HepG2 (cell line): Measurements from ENCODE around the gene RAD23A. TPM values are rescaled to one million over a fixed set of nuclear protein-coding genes. Genes with fewer than 3 reads are reported as not detected.

Experiments used
- ATAC-seq: fragments of 200-7000 bp; cut with Tn5 transposase; 3 replicates; pipeline ENCODE4 v1.9.1; 2020; ENCODE audit warnings: mild to moderate bottlenecking, moderate library complexity
- BruUV-seq: library from RNA; stranded (reverse); fragments of 400-500 nt; replicated peaks from 2 replicates; lab custom pipeline; 2021; lab: Mats Ljungman, UMichigan
- CTCF ChIA-PET: fragments of 300-600 bp; formaldehyde crosslinking; extraction: SDS; loops from one replicate; lab custom pipeline; 2021; ENCODE audit warnings: low total read pairs, inconsistent platforms, low intra/inter-chr PET ratio; lab: Yijun Ruan, JAX
- POLR2A ChIA-PET: fragments of 350-600 bp; sonication (Branson Sonifier 250); formaldehyde crosslinking; loops from one replicate; lab custom pipeline; 2020; ENCODE audit warnings: antibody characterized with exemption, inconsistent platforms; lab: Yijun Ruan, JAX
- DNase-seq: peaks from one replicate; pipeline ENCODE4 v3.0.0-alpha.2; 2015; ENCODE audit warnings: low spot score
- FAIRE-seq: peaks from 3 replicates; lab custom pipeline; 2011; peaks lifted over from hg19 to GRCh38; lab: Jason Lieb, UNC
- H2AFZ ChIP-seq: one replicate; pipeline ENCODE4 v1.6.1; 2011; ENCODE audit warnings: low read length, inconsistent platforms
- H3K27ac ChIP-seq: fragments of 300-600 bp; 3 replicates; pipeline ENCODE4 v1.8.0; 2011; ENCODE audit warnings: mixed run types, mild to moderate bottlenecking, mixed read lengths, low read length, inconsistent platforms; ENCODE audit not compliant: insufficient read depth; ENCODE audit errors: extremely low read length
- H3K27me3 ChIP-seq, 2 experiments: fragments of 200-600 bp in 1 of 2; 2 replicates in 1 of 2; 3 replicates in 1 of 2; pipeline versions ENCODE4 v1.6.0 to v1.8.0; 2011; ENCODE audit warnings: low read length in 2 of 2, mild to moderate bottlenecking in 2 of 2, moderate library complexity in 2 of 2, inconsistent platforms in 1 of 2; ENCODE audit not compliant: insufficient read depth in 2 of 2, control insufficient read depth in 1 of 2
- H3K36me3 ChIP-seq, 2 experiments: fragments of 200-600 bp in 1 of 2; replicated peaks in 1 of 2; 2 replicates in 1 of 2; 3 replicates in 1 of 2; pipeline versions ENCODE4 v1.5.1 to v1.8.0; 2011; ENCODE audit warnings: low read length in 2 of 2, inconsistent platforms in 1 of 2; ENCODE audit not compliant: insufficient read depth in 2 of 2, control insufficient read depth in 1 of 2
- H3K4me1 ChIP-seq: 2 replicates; pipeline ENCODE4 v1.5.1; 2012; ENCODE audit warnings: low read length, inconsistent platforms; ENCODE audit not compliant: insufficient read depth
- H3K4me2 ChIP-seq: 2 replicates; pipeline ENCODE4 v1.6.0; 2011; ENCODE audit warnings: low read depth, low read length, inconsistent platforms
- H3K4me3 ChIP-seq, 3 experiments: fragments of 200-600 bp in 1 of 3; sonication (generic), shearing (Covaris generic) in 1 of 3; replicated peaks in 1 of 3; 2 replicates each; pipeline ENCODE4 v1.5.1; 2011 to 2016; ENCODE audit warnings: low read length in 3 of 3, inconsistent platforms in 2 of 3, low read depth in 2 of 3, mild to moderate bottlenecking in 2 of 3, control low read depth in 1 of 3, mixed read lengths in 1 of 3; ENCODE audit not compliant: insufficient read depth in 1 of 3
- H3K79me2 ChIP-seq: one replicate; pipeline ENCODE4 v1.6.1; 2011; ENCODE audit warnings: low read length, inconsistent platforms; ENCODE audit not compliant: insufficient read depth
- H3K9ac ChIP-seq: 2 replicates; pipeline ENCODE4 v1.6.0; 2011; ENCODE audit warnings: mild to moderate bottlenecking, low read depth, low read length, inconsistent platforms; ENCODE audit not compliant: insufficient read depth
- H3K9me3 ChIP-seq: 2 replicates; pipeline ENCODE4 v1.5.1; 2012; ENCODE audit warnings: mild to moderate bottlenecking, low read length
- H4K20me1 ChIP-seq: 2 replicates; pipeline ENCODE4 v1.6.0; 2011; ENCODE audit warnings: inconsistent platforms, mild to moderate bottlenecking, low read length, moderate library complexity; ENCODE audit not compliant: insufficient read depth
- BRD4 ChIP-seq: sonication (generic); formaldehyde crosslinking; IDR thresholded peaks from 2 replicates; pipeline ENCODE4 v1.4.0; 2020; ENCODE audit warnings: missing genetic modification reagents
- CENPBD1 ChIP-seq: sonication (generic); formaldehyde crosslinking; IDR thresholded peaks from 2 replicates; pipeline ENCODE4 v1.8.0; 2022; ENCODE audit warnings: missing genetic modification reagents, low read depth, mild to moderate bottlenecking, borderline replicate concordance
- HIC2 ChIP-seq: sonication (generic); formaldehyde crosslinking; IDR thresholded peaks from 2 replicates; pipeline ENCODE4 v1.9.0; 2022; ENCODE audit warnings: low read depth, missing genetic modification reagents
- MIER3 ChIP-seq: IDR thresholded peaks from 2 replicates; pipeline ENCODE4 v1.6.1; 2016; ENCODE audit warnings: missing compliant biosample characterization, borderline replicate concordance
- MLX ChIP-seq: IDR thresholded peaks from 2 replicates; pipeline ENCODE4 v1.6.1; 2016
- PAX8 ChIP-seq: sonication (generic); formaldehyde crosslinking; IDR thresholded peaks from 2 replicates; pipeline ENCODE4 v1.8.0; 2022; ENCODE audit warnings: mild to moderate bottlenecking, missing genetic modification reagents, borderline replicate concordance
- SKIL ChIP-seq: sonication (generic); formaldehyde crosslinking; IDR thresholded peaks from 2 replicates; pipeline ENCODE4 v1.8.0; 2022; ENCODE audit warnings: missing genetic modification reagents, mild to moderate bottlenecking, moderate library complexity, borderline replicate concordance
- TOPORS ChIP-seq: sonication (generic); formaldehyde crosslinking; IDR thresholded peaks from 2 replicates; pipeline ENCODE4 v1.8.0; 2023; ENCODE audit warnings: mild to moderate bottlenecking, missing genetic modification reagents
- ZBTB8A ChIP-seq: sonication (generic); formaldehyde crosslinking; IDR thresholded peaks from 2 replicates; pipeline ENCODE4 v1.4.0; 2020; ENCODE audit warnings: mild to moderate bottlenecking, low read depth, missing genetic modification reagents, borderline replicate concordance
- ZNF205 ChIP-seq: IDR thresholded peaks from 2 replicates; pipeline ENCODE4 v1.6.1; 2018; ENCODE audit warnings: missing biosample characterization, missing genetic modification reagents
- ZNF367 ChIP-seq: sonication (generic); formaldehyde crosslinking; IDR thresholded peaks from 2 replicates; pipeline ENCODE4 v1.4.0; 2020; ENCODE audit warnings: missing genetic modification reagents, borderline replicate concordance
- ZNF639 ChIP-seq: conservative IDR thresholded peaks from 2 replicates; pipeline ENCODE4 v1.6.1; 2018; ENCODE audit warnings: missing genetic modification reagents
- ZNF670 ChIP-seq: sonication (generic); formaldehyde crosslinking; IDR thresholded peaks from 2 replicates; pipeline ENCODE4 v1.8.0; 2022; ENCODE audit warnings: mild to moderate bottlenecking, missing genetic modification reagents, borderline replicate concordance
- ZUFSP ChIP-seq: sonication (generic); formaldehyde crosslinking; IDR thresholded peaks from 2 replicates; pipeline ENCODE4 v1.9.0; 2021; ENCODE audit warnings: missing genetic modification reagents, mild to moderate bottlenecking, borderline replicate concordance
- WGBS: methylation state at CpG from one replicate; pipeline ENCODE4 v1.1.6; 2017; ENCODE audit warnings: low lambda C conversion rate; 5-methylcytosine and 5-hydroxymethylcytosine counted together
- in situ Hi-C: cut with HindIII; loops from 2 replicates; pipeline ENCODE4 v1.10.0; 2017; ENCODE audit warnings: low pct_unique_long_range_greater_than_20kb; ENCODE audit not compliant: extremely low pct_ligation_motif_present
- intact Hi-C: fragments of 100-400 bp; cut with micrococcal nuclease; formaldehyde crosslinking; loops from one replicate; pipeline ENCODE4 v1.10.0; 2022; ENCODE audit not compliant: unreplicated experiment
- polyA plus RNA-seq, 8 experiments: library from polyadenylated mRNA; depleted of rRNA in 3 of 8; stranded (reverse) in 7 of 8; unstranded in 1 of 8; fragments of >200 nt; fragmentation: Illumina TruSeq in 4 of 8; extraction: Trizol in 4 of 8; gene quantifications; 2 replicates each; pipeline versions ENCODE4 v1.2.1 to v1.2.3, GENCODE V29; 2011 to 2016; ENCODE audit warnings: low read depth in 4 of 8, missing spikeins in 1 of 8, mixed read lengths in 1 of 8; ENCODE audit not compliant: insufficient read depth in 1 of 8
- total RNA-seq, 5 experiments: library from RNA; depleted of rRNA; stranded (reverse); fragments of >200 nt; fragmentation: Illumina TruSeq; extraction: Trizol; gene quantifications; 2 replicates each; pipeline ENCODE4 v1.2.3, GENCODE V29; 2016; ENCODE audit warnings: low read depth in 1 of 5

Gene RAD23A
- total and polyA plus RNA-seq, 2 of the 13 experiments (the other 11 are each of a cell fraction or from before 2014, with no cell fraction given): 42.5 to 54.2 TPM

GRCh38 chr19:12987781-12988180 lies 42.1 kb downstream of the RAD23A start (continued):
- 0 out of 2 replicates have a peak, but pooled peaks have one; percentile 43 for TF ChIP-seq HIC2 (CRISPR knock-in tag)
- no peak for TF ChIP-seq ZBTB8A (CRISPR knock-in tag)
- no peak for TF ChIP-seq MLX (CRISPR knock-in tag)
- no peak for TF ChIP-seq CENPBD1 (CRISPR knock-in tag)
- TF ChIP-seq ZUFSP (CRISPR knock-in tag): no peak
- TF ChIP-seq ZNF670 (CRISPR knock-in tag): no peak
- TF ChIP-seq TOPORS: no peak
- no peak for TF ChIP-seq BRD4 (CRISPR knock-in tag)
- TF ChIP-seq, all 625 proteins: peak for 3

GRCh38 chr19:12990431-12990830 lies 44.8 kb downstream of the RAD23A start:
- H3K4me3 ChIP-seq: no peak overlapping the region
- H3K27me3 ChIP-seq: no peaks in the 10 kb centered on the region
- H3K4me1 ChIP-seq: peaks cover 44% of the 10 kb centered on the region
- WGBS: 61% methylated on average over 22 of the region's 22 CpGs
- intact Hi-C loops (no loop called here), in situ Hi-C loops (no loop called here)
- no peaks in the 10 kb centered on the region for H3K36me3 ChIP-seq
- no peak overlapping the region for H3K4me2 ChIP-seq
- no TSS peak for BruUV-seq
- ATAC-seq: no peak
- no peaks in the 10 kb centered on the region for H3K9me3 ChIP-seq
- H3K9ac ChIP-seq: no peak overlapping the region
- DNase-seq: no peak
- no peaks in the 10 kb centered on the region for H3K79me2 ChIP-seq
- H3K27ac ChIP-seq: no peak overlapping the region
- H2AFZ ChIP-seq: no peak overlapping the region
- ChIA-PET POLR2A (no interaction called here), CTCF (no interaction called here)
- FAIRE-seq: no peak
- H4K20me1 ChIP-seq: no peaks in the 10 kb centered on the region
- no peak for TF ChIP-seq SKIL (CRISPR knock-in tag)
- no peak for TF ChIP-seq ZNF205
- TF ChIP-seq MIER3: no peak
- no peak for TF ChIP-seq MLX (CRISPR knock-in tag)
- TF ChIP-seq PAX8: no peak
- TF ChIP-seq ZNF639 (CRISPR knock-in tag): no peak
- TF ChIP-seq ZNF367 (CRISPR knock-in tag): no peak
